ENCODE data around the gene HIC1. TPM values are rescaled to one million over a fixed set of nuclear protein-coding genes. Genes with fewer than 3 reads are reported as not detected.

HIC1 gene
- total and polyA plus RNA-seq, 9 of the 15 experiments (the other 6 are each of a cell fraction or from before 2014, with no cell fraction given), result 0.01 to 2.5 (median 0.18) TPM

GRCh38 chr17:2084036-2084765 lies 29.3 kb downstream of the HIC1 start (continued):
- TF ChIP-seq GATAD2B (IDR thresholded peaks at IDR 0.05; ENCODE audit: borderline replicate concordance) (no peak), ESRRA (IDR thresholded peaks at IDR 0.05; ENCODE audit: borderline replicate concordance, low read depth) (no peak), HDAC6 (IDR thresholded peaks at IDR 0.05; ENCODE audit: low read depth, low read length) (no peak), ZNF318 (IDR thresholded peaks at IDR 0.05; ENCODE audit: borderline replicate concordance in 1 of 2, low read depth in 1 of 2) (0 out of 4 replicates have a peak, but pooled peaks of 1 of the 2 experiments have one; percentile 56), TAF9B (IDR thresholded peaks at IDR 0.05; ENCODE audit: partially characterized antibody) (peak; percentile 27), PTBP1 (IDR thresholded peaks at IDR 0.05; ENCODE audit: low read depth, low read length) (no peak), RCOR1 (IDR thresholded peaks at IDR 0.05; ENCODE audit: borderline replicate concordance in 1 of 2, low read depth in 2 of 2, low read length in 2 of 2) (peak in 1 of 2 experiments; percentile 31; a peak in 1 of 4 replicates), ZKSCAN3 (CRISPR knock-in tag; IDR thresholded peaks at IDR 0.05) (no peak), ATF1 (CRISPR knock-in tag; IDR thresholded peaks at IDR 0.05) (no peak), ATF1 (tag; IDR thresholded peaks at IDR 0.05) (no peak), YBX1 (IDR thresholded peaks at IDR 0.05) (no peak), DIDO1 (tag; IDR thresholded peaks at IDR 0.05; ENCODE audit: low read depth) (no peak), ARID2 (IDR thresholded peaks at IDR 0.05) (no peak), CTBP1 (IDR thresholded peaks at IDR 0.05; ENCODE audit: borderline replicate concordance) (no peak), CREBBP (IDR thresholded peaks at IDR 0.05; ENCODE audit: low read depth, low read length) (no peak), ZNF232 (CRISPR knock-in tag; IDR thresholded peaks at IDR 0.05) (no peak), ZBTB1 (CRISPR knock-in tag; IDR thresholded peaks at IDR 0.05; ENCODE audit: borderline replicate concordance, low read depth) (no peak), ZNF644 (tag; IDR thresholded peaks at IDR 0.05; ENCODE audit: low read depth) (no peak)
- TF ChIP-seq, protein P1, sequence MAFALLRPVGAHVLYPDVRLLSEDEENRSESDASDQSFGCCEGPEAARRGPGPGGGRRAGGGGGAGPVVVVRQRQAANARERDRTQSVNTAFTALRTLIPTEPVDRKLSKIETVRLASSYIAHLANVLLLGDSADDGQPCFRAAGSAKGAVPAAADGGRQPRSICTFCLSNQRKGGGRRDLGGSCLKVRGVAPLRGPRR (CRISPR knock-in tag; IDR thresholded peaks at IDR 0.05), result no peak

All from K562 (cell line).